NB4 (cell line): Measurements from ENCODE around the gene FAM120C.

ENCODE experiments used
- DNase-seq: peaks from one replicate; pipeline ENCODE4 v3.0.0; 2010; ENCODE audit warnings: low read depth
- H3K4me3 ChIP-seq: one replicate; pipeline ENCODE4 v1.5.1; 2011; ENCODE audit warnings: mild to moderate bottlenecking, low read depth, low read length, moderate library complexity
- MYC ChIP-seq: IDR thresholded peaks from 2 replicates; pipeline ENCODE4 v1.6.1; 2011; ENCODE audit warnings: low read depth, low read length
- POLR2A ChIP-seq: IDR thresholded peaks from 2 replicates; pipeline ENCODE4 v1.6.1; 2011; ENCODE audit warnings: mild to moderate bottlenecking; ENCODE audit not compliant: insufficient read length; ENCODE audit errors: extremely low read depth
- TF ChIP-seq, protein P1 (sequence below): IDR thresholded peaks from 2 replicates; pipeline ENCODE4 v1.6.1; 2011; ENCODE audit warnings: low read depth, low read length
- TF ChIP-seq, protein P2 (sequence below): IDR thresholded peaks from one replicate; pipeline ENCODE4 v1.5.1; 2012; ENCODE audit warnings: low read depth, low read length

Gene FAM120C, protein sequence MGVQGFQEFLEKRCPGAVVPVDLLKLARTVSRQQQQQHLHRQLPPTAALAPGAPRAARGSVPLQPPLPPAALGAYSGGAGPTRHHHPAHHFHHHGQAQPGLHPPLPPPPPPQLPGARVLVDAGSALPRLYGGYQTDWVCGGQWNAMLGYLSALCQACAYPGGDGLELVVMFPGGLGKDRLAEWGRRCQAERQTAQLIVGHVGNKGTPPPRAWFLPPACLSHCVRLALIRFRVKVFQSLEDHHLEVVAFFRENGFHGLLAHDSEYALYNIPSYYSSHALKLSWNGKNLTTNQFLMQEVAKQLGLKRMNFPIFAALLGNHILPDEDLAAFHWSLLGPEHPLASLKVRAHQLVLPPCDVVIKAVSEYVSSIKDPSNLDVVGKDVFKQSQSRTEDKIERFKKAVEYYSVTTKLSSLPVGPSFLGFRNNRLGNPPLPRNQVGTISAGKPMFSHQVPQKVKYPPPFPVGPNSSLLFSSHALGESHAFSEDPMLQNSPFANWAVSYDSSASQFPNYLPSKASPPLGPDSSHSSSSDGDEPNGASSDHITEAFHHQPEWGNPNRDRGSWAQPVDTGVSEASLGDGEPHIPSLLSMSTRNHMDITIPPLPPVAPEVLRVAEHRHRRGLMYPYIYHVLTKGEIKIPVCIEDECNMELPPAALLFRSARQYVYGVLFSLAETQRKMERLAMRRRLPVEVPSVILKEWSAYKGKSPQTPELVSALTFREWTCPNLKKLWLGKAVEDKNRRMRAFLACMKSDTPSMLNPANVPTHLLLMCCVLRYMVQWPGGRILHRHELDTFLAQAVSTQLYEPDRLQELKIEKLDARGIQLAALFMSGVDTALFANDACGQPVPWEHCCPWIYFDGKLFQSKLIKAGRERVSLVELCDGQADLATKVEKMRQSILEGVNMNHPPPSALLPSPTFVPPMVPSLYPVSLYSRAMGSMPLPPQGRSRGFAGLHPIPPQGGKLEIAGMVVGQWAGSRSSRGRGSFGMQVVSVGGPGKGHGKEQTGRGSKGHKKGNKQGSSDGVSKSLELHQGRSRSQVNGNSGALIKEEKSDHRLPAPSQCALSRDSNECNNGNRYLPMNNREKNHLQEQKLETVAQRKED

DNA sequence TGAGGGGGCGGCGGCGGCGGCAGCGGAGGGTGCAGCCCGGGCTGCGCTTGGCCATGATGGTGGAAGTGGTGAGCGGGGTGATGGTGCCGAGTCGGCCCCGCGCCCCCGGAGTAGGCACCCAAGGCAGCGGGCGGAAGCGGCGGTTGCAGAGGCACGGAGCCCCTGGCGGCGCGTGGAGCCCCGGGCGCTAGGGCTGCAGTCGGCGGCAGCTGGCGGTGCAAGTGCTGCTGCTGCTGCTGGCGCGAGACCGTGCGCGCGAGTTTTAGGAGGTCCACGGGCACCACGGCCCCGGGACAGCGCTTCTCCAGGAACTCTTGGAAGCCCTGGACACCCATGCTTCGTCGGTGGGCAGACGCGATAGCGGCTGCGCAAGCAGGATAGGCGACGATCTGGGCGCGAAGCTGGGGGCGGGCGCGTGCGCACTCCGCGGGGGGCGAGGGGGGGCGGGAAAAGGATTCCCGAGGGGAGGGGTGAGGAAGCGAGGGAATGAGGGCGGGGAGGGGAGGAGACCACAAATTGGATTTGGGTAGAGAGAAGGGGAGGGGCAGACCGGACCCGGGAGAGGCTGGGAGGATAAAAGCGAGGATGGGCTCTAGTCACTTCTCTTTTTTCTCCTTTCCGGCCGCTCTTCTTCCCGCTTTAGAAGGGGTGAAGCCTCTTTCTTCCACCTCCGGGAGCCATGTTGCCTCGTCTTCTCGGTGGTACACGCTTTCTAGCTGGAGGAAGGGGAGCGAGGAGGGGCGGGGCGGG lies at the start of gene FAM120C:
TSS of gene FAM120C (minus strand) at position 391 of the 750 bp plus-strand sequence. CDS start at position 335, 56 bp downstream.
- DNase-seq: peak; percentile 89
- TF ChIP-seq POLR2A (peak; percentile 75), MYC (peak; percentile 19; the same call in 1 of the 2 replicates)
- TF ChIP-seq, protein P1, sequence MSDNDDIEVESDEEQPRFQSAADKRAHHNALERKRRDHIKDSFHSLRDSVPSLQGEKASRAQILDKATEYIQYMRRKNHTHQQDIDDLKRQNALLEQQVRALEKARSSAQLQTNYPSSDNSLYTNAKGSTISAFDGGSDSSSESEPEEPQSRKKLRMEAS: no peak
- TF ChIP-seq, protein P2, sequence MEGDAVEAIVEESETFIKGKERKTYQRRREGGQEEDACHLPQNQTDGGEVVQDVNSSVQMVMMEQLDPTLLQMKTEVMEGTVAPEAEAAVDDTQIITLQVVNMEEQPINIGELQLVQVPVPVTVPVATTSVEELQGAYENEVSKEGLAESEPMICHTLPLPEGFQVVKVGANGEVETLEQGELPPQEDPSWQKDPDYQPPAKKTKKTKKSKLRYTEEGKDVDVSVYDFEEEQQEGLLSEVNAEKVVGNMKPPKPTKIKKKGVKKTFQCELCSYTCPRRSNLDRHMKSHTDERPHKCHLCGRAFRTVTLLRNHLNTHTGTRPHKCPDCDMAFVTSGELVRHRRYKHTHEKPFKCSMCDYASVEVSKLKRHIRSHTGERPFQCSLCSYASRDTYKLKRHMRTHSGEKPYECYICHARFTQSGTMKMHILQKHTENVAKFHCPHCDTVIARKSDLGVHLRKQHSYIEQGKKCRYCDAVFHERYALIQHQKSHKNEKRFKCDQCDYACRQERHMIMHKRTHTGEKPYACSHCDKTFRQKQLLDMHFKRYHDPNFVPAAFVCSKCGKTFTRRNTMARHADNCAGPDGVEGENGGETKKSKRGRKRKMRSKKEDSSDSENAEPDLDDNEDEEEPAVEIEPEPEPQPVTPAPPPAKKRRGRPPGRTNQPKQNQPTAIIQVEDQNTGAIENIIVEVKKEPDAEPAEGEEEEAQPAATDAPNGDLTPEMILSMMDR: no peak

DNA sequence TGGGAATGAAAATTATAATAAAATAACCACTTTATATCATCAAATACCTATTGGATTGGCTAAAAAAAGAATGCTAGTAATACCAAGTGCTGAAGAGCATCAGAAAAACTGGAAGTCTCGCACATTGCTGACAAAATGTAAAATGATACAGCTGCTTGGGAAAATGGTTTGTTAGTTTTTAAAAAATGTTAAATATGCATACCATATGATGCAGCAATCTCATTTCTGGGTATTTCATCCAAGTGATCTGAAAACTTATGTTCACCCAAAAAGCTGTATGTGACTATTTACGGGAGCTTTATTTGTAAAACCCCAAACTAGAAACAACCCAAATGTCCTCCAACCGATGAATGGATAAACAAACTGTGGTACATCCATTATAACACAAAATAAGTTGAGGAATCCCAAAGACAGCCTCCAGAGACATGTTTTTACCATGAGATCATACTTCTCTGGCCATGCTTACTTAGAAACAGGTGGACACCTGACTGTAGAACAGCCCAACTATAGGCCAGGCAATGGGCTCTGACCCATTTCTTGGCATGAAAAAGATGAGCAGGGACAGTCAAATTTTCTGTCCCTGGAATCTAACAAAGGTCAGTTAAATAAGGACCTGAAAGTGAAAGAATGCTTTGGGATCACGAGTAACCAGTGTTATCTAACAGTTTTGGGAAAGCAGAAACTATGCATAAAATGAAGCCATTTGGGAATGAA lies 47.5 kb upstream of the FAM120C start:
- TF ChIP-seq, protein P2: no peak
- TF ChIP-seq MYC (no peak), POLR2A (no peak)
- TF ChIP-seq, protein P1: no peak
- H3K4me3 ChIP-seq: no peak overlapping the region
- no peak for DNase-seq

More for the DNA sequence above, at the start of gene FAM120C:
- peak within 1 kb of the TSS; percentile 97 for H3K4me3 ChIP-seq

DNA sequence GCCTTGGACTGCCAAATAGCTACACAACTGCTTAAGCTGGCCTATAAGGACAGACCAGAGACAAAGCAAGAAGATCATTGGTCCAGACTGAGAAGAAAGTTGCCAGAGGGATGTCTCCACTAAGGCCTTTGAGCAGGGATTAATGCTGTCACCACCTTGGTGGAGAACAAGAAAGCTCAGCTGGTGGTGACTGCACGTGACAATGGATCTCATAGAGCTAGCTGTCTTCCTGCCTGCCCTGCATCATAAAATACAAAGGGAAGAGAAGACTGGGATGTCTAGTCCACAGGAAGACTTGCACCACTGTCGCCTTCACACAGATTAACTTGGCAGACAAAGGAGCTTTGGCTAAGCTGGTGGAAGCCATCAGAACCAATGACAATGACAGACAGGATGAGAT lies 40.5 kb upstream of the FAM120C start:
- TF ChIP-seq, protein P1: no peak
- no peak for TF ChIP-seq POLR2A
- no peak for TF ChIP-seq MYC
- TF ChIP-seq, protein P2: no peak
- no peak overlapping the region for H3K4me3 ChIP-seq
- no peak for DNase-seq

DNA sequence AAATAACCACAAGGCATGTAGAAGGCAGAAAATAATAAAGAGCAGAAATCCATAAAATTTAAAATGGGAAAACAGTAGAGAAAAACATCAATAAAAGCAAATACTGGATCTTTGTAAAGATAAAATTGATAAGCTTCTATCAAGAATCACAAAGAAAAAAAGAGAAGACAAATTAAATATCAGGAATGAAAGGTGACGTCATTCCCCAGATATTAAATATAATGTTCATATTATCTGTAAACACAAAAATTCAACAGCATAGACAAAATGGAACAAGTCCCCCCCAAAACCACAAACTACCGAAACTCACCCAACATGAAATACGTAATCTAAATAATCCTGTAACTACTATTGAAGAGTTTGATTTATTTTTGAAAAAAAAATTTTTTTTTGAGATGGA lies 30.5 kb upstream of the FAM120C start:
- no peak for DNase-seq
- no peak overlapping the region for H3K4me3 ChIP-seq
- no peak for TF ChIP-seq MYC
- TF ChIP-seq, protein P1: no peak
- TF ChIP-seq POLR2A: no peak
- TF ChIP-seq, protein P2: no peak
